Testis (tissue), 3 donors: Measurements from ENCODE around the gene SND1. TPM values are rescaled to one million over a fixed set of nuclear protein-coding genes. Genes with fewer than 3 reads are reported as not detected.
A peak's percentile ranks its signal among the peaks of the same experiment; 100 is the strongest.

ENCODE experiments used
- DNase-seq: peaks from one replicate; pipeline ENCODE4 v3.0.0-alpha.2; 2019
- H3K27ac ChIP-seq, 2 donors: fragments of 200-600 bp; sonication (generic); one replicate each; pipeline ENCODE4 v1.5.1; 2019
- H3K27me3 ChIP-seq: fragments of 200-600 bp; sonication (generic); one replicate; pipeline ENCODE4 v1.5.1; 2019
- H3K36me3 ChIP-seq: fragments of 200-600 bp; sonication (generic); one replicate; pipeline ENCODE4 v1.5.1; 2017; ENCODE audit warnings: low read depth; ENCODE audit errors: missing control alignments
- H3K4me1 ChIP-seq: fragments of 200-600 bp; sonication (generic); one replicate; pipeline ENCODE4 v1.5.1; 2019
- H3K4me3 ChIP-seq, 2 donors: fragments of 200-600 bp; sonication (generic); one replicate each; pipeline ENCODE4 v1.5.1; 2017 to 2019
- H3K9me3 ChIP-seq: fragments of 200-600 bp; sonication (generic); one replicate; pipeline ENCODE4 v1.5.1; 2017
- POLR2A ChIP-seq: fragments of 450-650 bp; IDR thresholded peaks from one replicate; pipeline ENCODE4 v1.6.1; 2017; ENCODE audit warnings: antibody characterized with exemption, mild to moderate bottlenecking, moderate library complexity
- WGBS, 2 donors: methylation state at CpG; one replicate each; pipeline ENCODE4 v1.1.5; 2018; 5-methylcytosine and 5-hydroxymethylcytosine counted together
- intact Hi-C: fragments of 100-400 bp; cut with DNase I; formaldehyde crosslinking; loops from one replicate; pipeline ENCODE4 v1.15.1; 2023; ENCODE audit warnings: low total_unique reads
- polyA plus RNA-seq: library from polyadenylated mRNA; stranded (reverse); fragments of 350-450 nt; fragmentation: Illumina TruSeq; extraction: RNeasy Lipid Tissue Mini Kit (QIAGEN cat#74804); gene quantifications from one replicate; pipeline ENCODE4 v1.2.3, GENCODE V29; 2014; ENCODE audit warnings: low read depth, low replicate concordance; ENCODE audit not compliant: insufficient read depth
- total RNA-seq, 2 donors: library from RNA; depleted of rRNA; stranded (reverse); fragments of >200 nt; gene quantifications; one replicate each; pipeline ENCODE4 v1.2.3, GENCODE V29; 2016
- TF ChIP-seq, protein P1 (sequence below), 3 experiments: fragments of 450-650 bp in 2 of 3; fragments of 200-600 bp in 1 of 3; sonication (generic) in 1 of 3; IDR thresholded peaks; one replicate each; pipeline ENCODE4 v1.5.1; 2016 to 2019; ENCODE audit warnings: antibody characterized with exemption in 3 of 3, mild to moderate bottlenecking in 2 of 3, moderate library complexity in 1 of 3

The SND1 gene
- total and polyA plus RNA-seq, 3 donors from 2014 or later, result 132 to 207 (median 179) TPM

GRCh38 chr7:127974446-127975035, 322.5 kb downstream of the SND1 start:
- DNase-seq, result no peak
- TF ChIP-seq, protein P1, sequence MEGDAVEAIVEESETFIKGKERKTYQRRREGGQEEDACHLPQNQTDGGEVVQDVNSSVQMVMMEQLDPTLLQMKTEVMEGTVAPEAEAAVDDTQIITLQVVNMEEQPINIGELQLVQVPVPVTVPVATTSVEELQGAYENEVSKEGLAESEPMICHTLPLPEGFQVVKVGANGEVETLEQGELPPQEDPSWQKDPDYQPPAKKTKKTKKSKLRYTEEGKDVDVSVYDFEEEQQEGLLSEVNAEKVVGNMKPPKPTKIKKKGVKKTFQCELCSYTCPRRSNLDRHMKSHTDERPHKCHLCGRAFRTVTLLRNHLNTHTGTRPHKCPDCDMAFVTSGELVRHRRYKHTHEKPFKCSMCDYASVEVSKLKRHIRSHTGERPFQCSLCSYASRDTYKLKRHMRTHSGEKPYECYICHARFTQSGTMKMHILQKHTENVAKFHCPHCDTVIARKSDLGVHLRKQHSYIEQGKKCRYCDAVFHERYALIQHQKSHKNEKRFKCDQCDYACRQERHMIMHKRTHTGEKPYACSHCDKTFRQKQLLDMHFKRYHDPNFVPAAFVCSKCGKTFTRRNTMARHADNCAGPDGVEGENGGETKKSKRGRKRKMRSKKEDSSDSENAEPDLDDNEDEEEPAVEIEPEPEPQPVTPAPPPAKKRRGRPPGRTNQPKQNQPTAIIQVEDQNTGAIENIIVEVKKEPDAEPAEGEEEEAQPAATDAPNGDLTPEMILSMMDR (IDR thresholded peaks at IDR 0.05), result no peak
- Histone ChIP-seq H3K9me3 (no peaks in the 10 kb centered on the region), H3K27ac (no peak overlapping the region), H3K36me3 (no peaks in the 10 kb centered on the region), H3K4me3 (no peak overlapping the region), H3K27me3 (no peaks in the 10 kb centered on the region), H3K4me1 (no peaks in the 10 kb centered on the region)
- 93 to 97% methylated on average over 5 of the region's 5 CpGs for WGBS, 2 donors
- intact Hi-C loops, result no loop called here

DNA sequence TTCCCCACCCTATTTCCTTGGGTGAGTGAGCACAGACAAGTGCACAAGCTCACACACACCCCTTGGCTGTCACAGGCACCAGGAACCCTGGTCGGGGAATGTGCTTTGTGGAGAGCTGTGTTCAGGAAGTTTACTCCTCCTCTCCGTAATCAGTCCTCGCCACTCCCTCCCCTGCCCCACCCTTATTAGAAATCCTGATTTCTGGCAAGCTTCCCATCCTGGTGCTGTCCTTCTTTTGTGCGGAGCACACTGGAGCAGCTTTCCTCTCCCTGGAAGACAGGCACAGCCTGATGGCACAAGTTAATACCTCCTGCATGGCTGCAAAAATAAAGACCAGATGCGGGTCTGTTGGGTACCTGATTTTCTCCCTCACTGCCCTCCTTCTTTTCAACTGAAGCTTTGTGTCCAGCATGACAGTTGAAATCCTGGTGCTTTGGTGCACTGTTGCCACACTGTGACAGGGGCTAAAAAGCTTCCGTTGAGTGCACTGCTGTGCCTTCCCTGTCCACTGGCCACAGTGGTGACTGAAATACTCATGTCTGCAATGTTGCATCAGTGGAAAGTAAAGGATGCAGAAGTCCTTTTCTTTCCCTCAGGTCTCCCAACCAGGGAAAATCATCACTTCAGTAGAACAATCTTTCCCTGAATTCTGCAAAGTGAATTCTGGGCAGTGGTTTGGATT, 324.2 kb downstream of the SND1 start:
- TF ChIP-seq, protein P1 (IDR thresholded peaks at IDR 0.05), result no peak
- no peak for TF ChIP-seq POLR2A
- H3K4me3 ChIP-seq, result no peak overlapping the region
- peak; percentile 41 for DNase-seq
- WGBS, 2 donors, result 74 to 75% methylated on average over 6 of the region's 6 CpGs
- no peaks in the 10 kb centered on the region for H3K27me3 ChIP-seq
- no peaks in the 10 kb centered on the region for H3K4me1 ChIP-seq
- H3K36me3 ChIP-seq, result no peaks in the 10 kb centered on the region
- no peak overlapping the region for H3K27ac ChIP-seq
- intact Hi-C loops, result no loop called here
- no peaks in the 10 kb centered on the region for H3K9me3 ChIP-seq

DNA sequence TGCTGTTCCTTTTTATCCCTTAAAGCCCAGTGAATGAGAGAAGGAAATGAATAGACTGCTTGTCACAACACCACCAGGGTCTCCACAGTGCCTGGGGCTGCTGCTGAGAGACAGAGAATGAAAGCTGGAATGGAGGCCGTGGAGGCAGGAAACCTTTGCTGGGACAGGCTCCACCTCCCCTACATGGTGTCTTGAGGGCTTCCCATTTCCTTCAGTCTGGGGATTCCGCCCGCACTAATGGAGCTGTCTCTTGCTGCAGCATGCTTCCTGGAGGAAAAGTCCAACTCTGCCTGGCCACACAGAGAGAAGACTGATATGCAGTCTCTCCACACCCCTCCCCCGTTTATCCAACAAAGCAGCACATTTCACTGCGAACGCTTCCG, 324.7 kb downstream of the SND1 start:
- Histone ChIP-seq H3K4me1 (no peaks in the 10 kb centered on the region), H3K27ac (no peak overlapping the region), H3K27me3 (no peaks in the 10 kb centered on the region), H3K36me3 (no peaks in the 10 kb centered on the region), H3K4me3 (no peak overlapping the region), H3K9me3 (no peaks in the 10 kb centered on the region)
- intact Hi-C loops, result no loop called here
- WGBS, 2 donors, result 95% methylated on average over 7 of the region's 7 CpGs
- no peak for DNase-seq
- TF ChIP-seq, protein P1 (IDR thresholded peaks at IDR 0.05), result no peak

DNA sequence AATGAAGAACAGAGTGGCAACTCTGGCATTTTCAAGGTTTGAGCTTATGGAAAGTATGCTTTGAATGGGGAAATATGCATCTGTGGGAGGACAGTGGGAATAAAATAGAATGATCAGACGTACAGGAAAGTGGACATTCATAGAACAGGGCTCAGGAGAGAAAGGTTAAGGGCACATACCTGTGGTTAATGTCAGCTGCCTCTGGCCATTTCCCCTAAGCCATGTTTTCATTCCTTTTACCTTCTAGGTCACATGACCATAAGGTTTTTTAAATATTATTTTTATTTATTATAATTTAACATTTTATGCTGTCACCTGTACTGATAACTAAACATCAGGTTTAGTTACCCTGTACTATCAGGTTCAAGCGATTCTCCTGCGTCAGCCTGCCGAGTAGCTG, 326.4 kb downstream of the SND1 start:
- H3K27me3 ChIP-seq, result no peaks in the 10 kb centered on the region
- intact Hi-C loops, result no loop called here
- H3K4me3 ChIP-seq, result no peak overlapping the region
- no peak for DNase-seq
- WGBS, 2 donors, result 98% methylated on average over 4 of the region's 4 CpGs
- H3K36me3 ChIP-seq, result no peaks in the 10 kb centered on the region
- TF ChIP-seq, protein P1 (IDR thresholded peaks at IDR 0.05), result no peak
- TF ChIP-seq POLR2A, result no peak
- H3K9me3 ChIP-seq, result no peaks in the 10 kb centered on the region
- H3K27ac ChIP-seq, result no peak overlapping the region
- H3K4me1 ChIP-seq, result no peaks in the 10 kb centered on the region
